Measurements from ENCODE around the gene KCNS3. TPM values are rescaled to one million over a fixed set of nuclear protein-coding genes. Genes with fewer than 3 reads are reported as not detected.

KCNS3 gene
- polyA plus RNA-seq, 1 of the 3 experiments (the other 2 are of a cell fraction), result 0.07 TPM

DNA sequence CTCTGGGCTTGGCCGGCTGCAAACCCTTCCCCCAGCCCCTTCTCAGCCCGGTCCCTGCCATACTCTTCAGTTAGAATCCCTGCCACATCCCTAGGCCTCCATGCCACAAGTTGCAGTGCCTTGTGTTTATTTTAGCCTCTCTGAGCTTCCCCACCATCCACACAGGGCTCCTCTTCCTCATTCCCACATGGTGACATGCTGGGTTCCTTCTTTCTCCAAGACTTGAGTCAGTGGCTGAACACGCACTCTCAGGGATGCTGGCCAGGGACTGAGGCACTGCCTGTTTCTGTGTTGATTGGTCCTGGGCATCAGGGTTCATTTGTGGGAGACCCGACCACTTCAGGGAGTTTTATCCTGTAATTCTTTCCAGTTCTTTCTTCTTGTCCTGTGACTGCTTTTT is 56.3 kb downstream of the KCNS3 start:
- no peaks in the 10 kb centered on the region for H3K27me3 ChIP-seq (ENCODE audit: insufficient read depth)
- H3K79me2 ChIP-seq (ENCODE audit: insufficient read depth), result no peaks in the 10 kb centered on the region
- no peaks in the 10 kb centered on the region for H3K36me3 ChIP-seq (replicated peaks in 1 of 2; ENCODE audit: control insufficient read depth in 1 of 2, insufficient read depth in 2 of 2, low read length in 1 of 2)
- no peaks in the 10 kb centered on the region for H3K9me3 ChIP-seq
- no peaks in the 10 kb centered on the region for H3F3A ChIP-seq (replicated peaks; ENCODE audit: insufficient read depth)
- no peak overlapping the region for H3K4me2 ChIP-seq
- H4K20me1 ChIP-seq (ENCODE audit: insufficient read depth), result no peaks in the 10 kb centered on the region
- CTCF ChIA-PET, result no interaction called here
- POLR2A ChIA-PET, result no interaction called here
- H3K4me3 ChIP-seq (ENCODE audit: low read depth in 2 of 2, low read length in 1 of 2), result no peak overlapping the region
- TF ChIP-seq FOXJ3 (CRISPR knock-in tag; IDR thresholded peaks at IDR 0.05), result no peak
- no peak for TF ChIP-seq RXRA (IDR thresholded peaks at IDR 0.05; ENCODE audit: borderline replicate concordance, low read depth)
- TF ChIP-seq MEF2A (IDR thresholded peaks at IDR 0.05; ENCODE audit: borderline replicate concordance, low read depth), result no peak
- no peak for TF ChIP-seq GATA2 (CRISPR knock-in tag; IDR thresholded peaks at IDR 0.05)
- no peak for TF ChIP-seq TEAD4 (IDR thresholded peaks at IDR 0.05; ENCODE audit: borderline replicate concordance, insufficient read depth)
- TF ChIP-seq ELF1 (IDR thresholded peaks at IDR 0.05), result no peak
- TF ChIP-seq GABPA (IDR thresholded peaks at IDR 0.05; ENCODE audit: low read depth), result no peak
- TF ChIP-seq, protein P1, sequence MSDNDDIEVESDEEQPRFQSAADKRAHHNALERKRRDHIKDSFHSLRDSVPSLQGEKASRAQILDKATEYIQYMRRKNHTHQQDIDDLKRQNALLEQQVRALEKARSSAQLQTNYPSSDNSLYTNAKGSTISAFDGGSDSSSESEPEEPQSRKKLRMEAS (IDR thresholded peaks at IDR 0.05; ENCODE audit: low read depth), result no peak
- TF ChIP-seq, protein P2, sequence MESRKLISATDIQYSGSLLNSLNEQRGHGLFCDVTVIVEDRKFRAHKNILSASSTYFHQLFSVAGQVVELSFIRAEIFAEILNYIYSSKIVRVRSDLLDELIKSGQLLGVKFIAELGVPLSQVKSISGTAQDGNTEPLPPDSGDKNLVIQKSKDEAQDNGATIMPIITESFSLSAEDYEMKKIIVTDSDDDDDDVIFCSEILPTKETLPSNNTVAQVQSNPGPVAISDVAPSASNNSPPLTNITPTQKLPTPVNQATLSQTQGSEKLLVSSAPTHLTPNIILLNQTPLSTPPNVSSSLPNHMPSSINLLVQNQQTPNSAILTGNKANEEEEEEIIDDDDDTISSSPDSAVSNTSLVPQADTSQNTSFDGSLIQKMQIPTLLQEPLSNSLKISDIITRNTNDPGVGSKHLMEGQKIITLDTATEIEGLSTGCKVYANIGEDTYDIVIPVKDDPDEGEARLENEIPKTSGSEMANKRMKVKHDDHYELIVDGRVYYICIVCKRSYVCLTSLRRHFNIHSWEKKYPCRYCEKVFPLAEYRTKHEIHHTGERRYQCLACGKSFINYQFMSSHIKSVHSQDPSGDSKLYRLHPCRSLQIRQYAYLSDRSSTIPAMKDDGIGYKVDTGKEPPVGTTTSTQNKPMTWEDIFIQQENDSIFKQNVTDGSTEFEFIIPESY (IDR thresholded peaks at IDR 0.05; ENCODE audit: borderline replicate concordance, low read depth), result no peak
- TF ChIP-seq, protein P3, sequence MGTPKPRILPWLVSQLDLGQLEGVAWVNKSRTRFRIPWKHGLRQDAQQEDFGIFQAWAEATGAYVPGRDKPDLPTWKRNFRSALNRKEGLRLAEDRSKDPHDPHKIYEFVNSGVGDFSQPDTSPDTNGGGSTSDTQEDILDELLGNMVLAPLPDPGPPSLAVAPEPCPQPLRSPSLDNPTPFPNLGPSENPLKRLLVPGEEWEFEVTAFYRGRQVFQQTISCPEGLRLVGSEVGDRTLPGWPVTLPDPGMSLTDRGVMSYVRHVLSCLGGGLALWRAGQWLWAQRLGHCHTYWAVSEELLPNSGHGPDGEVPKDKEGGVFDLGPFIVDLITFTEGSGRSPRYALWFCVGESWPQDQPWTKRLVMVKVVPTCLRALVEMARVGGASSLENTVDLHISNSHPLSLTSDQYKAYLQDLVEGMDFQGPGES (IDR thresholded peaks at IDR 0.05; ENCODE audit: low read depth, low read length), result no peak
- no peak for TF ChIP-seq TAF1 (IDR thresholded peaks at IDR 0.05; ENCODE audit: borderline replicate concordance, low read depth, low read length)
- TF ChIP-seq, protein P4, sequence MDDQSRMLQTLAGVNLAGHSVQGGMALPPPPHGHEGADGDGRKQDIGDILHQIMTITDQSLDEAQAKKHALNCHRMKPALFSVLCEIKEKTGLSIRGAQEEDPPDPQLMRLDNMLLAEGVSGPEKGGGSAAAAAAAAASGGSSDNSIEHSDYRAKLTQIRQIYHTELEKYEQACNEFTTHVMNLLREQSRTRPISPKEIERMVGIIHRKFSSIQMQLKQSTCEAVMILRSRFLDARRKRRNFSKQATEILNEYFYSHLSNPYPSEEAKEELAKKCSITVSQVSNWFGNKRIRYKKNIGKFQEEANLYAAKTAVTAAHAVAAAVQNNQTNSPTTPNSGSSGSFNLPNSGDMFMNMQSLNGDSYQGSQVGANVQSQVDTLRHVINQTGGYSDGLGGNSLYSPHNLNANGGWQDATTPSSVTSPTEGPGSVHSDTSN (IDR thresholded peaks at IDR 0.05), result no peak
- no peak for TF ChIP-seq POLR2AphosphoS5 (IDR thresholded peaks at IDR 0.05; ENCODE audit: low read depth, low read length)
- TF ChIP-seq RAD21 (IDR thresholded peaks at IDR 0.05; ENCODE audit: low read length), result no peak
- no peak for TF ChIP-seq FOSL2 (IDR thresholded peaks at IDR 0.05; ENCODE audit: borderline replicate concordance, low read depth)
- no peak for TF ChIP-seq SIN3A (IDR thresholded peaks at IDR 0.05; ENCODE audit: borderline replicate concordance, low read depth, low read length)
- TF ChIP-seq SMC3 (IDR thresholded peaks at IDR 0.05; ENCODE audit: low read depth, low read length), result no peak
- TF ChIP-seq, protein P5, sequence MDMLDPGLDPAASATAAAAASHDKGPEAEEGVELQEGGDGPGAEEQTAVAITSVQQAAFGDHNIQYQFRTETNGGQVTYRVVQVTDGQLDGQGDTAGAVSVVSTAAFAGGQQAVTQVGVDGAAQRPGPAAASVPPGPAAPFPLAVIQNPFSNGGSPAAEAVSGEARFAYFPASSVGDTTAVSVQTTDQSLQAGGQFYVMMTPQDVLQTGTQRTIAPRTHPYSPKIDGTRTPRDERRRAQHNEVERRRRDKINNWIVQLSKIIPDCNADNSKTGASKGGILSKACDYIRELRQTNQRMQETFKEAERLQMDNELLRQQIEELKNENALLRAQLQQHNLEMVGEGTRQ (IDR thresholded peaks at IDR 0.05; ENCODE audit: borderline replicate concordance, low read depth, low read length), result no peak
- TF ChIP-seq TCF12 (IDR thresholded peaks at IDR 0.05), result no peak
- no peaks in the 10 kb centered on the region for H3K4me1 ChIP-seq (ENCODE audit: control insufficient read depth in 1 of 2, insufficient read depth in 2 of 2, low read depth in 1 of 2, low read length in 1 of 2)
- H2AFZ ChIP-seq (ENCODE audit: low read depth), result no peak overlapping the region
- no peak for DNase-seq
- WGBS (ENCODE audit: low lambda C conversion rate), result 25% methylated on average over 4 of the region's 4 CpGs
- no peak overlapping the region for H3K9ac ChIP-seq
- H3K27ac ChIP-seq (ENCODE audit: low read depth in 2 of 2, low read length in 1 of 2), result no peak overlapping the region
- no peaks in the 10 kb centered on the region for H3K9me2 ChIP-seq
